ENCODE results near the gene HERC3.
A peak's percentile ranks its signal among the peaks of the same experiment; 100 is the strongest.

Gene HERC3

GRCh38 chr4:88725143-88725542 is 132.9 kb downstream of the HERC3 start:
- Mint-ChIP-seq H3K4me1 (no peaks in the 10 kb centered on the region), H3K27me3 (no peaks in the 10 kb centered on the region), H3K36me3 (peaks cover 46% of the 10 kb centered on the region), H3K27ac (no peak overlapping the region), H3K9me3 (no peaks in the 10 kb centered on the region), H3K4me3 (no peak overlapping the region)
- CTCF ChIA-PET = interaction anchor here (0.6 kb wide), 1 partner anchor 95 kb away, joined by 3 read pairs; no protein-coding TSS in a partner anchor
- no peak for DNase-seq

GRCh38 chr4:88725986-88726385 is 133.7 kb downstream of the HERC3 start:
- Mint-ChIP-seq H3K9me3 (no peaks in the 10 kb centered on the region), H3K27ac (no peak overlapping the region), H3K36me3 (peaks cover 48% of the 10 kb centered on the region), H3K4me3 (no peak overlapping the region), H3K27me3 (no peaks in the 10 kb centered on the region), H3K4me1 (no peaks in the 10 kb centered on the region)
- DNase-seq = no peak
- CTCF ChIA-PET = no interaction called here

GRCh38 chr4:88728146-88728545 is 135.9 kb downstream of the HERC3 start:
- no peak overlapping the region for H3K4me3 Mint-ChIP-seq
- no peaks in the 10 kb centered on the region for H3K9me3 Mint-ChIP-seq
- CTCF ChIA-PET = no interaction called here
- H3K27ac Mint-ChIP-seq = no peak overlapping the region
- DNase-seq = no peak
- no peaks in the 10 kb centered on the region for H3K4me1 Mint-ChIP-seq
- no peaks in the 10 kb centered on the region for H3K27me3 Mint-ChIP-seq
- H3K36me3 Mint-ChIP-seq = peaks cover 47% of the 10 kb centered on the region

- CTCF ChIA-PET = no interaction called here
- H3K36me3 Mint-ChIP-seq = peaks cover 51% of the 10 kb centered on the region
- DNase-seq = no peak
Observed at GRCh38 chr4:88729146-88729760, 137.0 kb downstream of the HERC3 start.

GRCh38 chr4:88730811-88731210 is 138.5 kb downstream of the HERC3 start:
- peaks cover 59% of the 10 kb centered on the region for H3K36me3 Mint-ChIP-seq
- H3K27ac Mint-ChIP-seq = peak overlapping the region; percentile 33
- H3K4me1 Mint-ChIP-seq = no peaks in the 10 kb centered on the region
- no peak for DNase-seq
- no peak overlapping the region for H3K4me3 Mint-ChIP-seq
- H3K27me3 Mint-ChIP-seq = no peaks in the 10 kb centered on the region
- CTCF ChIA-PET = interaction anchor here (1.6 kb wide), 1 partner anchor 16 kb away, joined by 5 read pairs; no protein-coding TSS in a partner anchor
- no peaks in the 10 kb centered on the region for H3K9me3 Mint-ChIP-seq

More at GRCh38 chr4:88729146-88729760, 137.0 kb downstream of the HERC3 start:
- Mint-ChIP-seq H3K9me3 (no peaks in the 10 kb centered on the region), H3K4me1 (no peaks in the 10 kb centered on the region), H3K27me3 (no peaks in the 10 kb centered on the region), H3K27ac (no peak overlapping the region), H3K4me3 (no peak overlapping the region)

DNA sequence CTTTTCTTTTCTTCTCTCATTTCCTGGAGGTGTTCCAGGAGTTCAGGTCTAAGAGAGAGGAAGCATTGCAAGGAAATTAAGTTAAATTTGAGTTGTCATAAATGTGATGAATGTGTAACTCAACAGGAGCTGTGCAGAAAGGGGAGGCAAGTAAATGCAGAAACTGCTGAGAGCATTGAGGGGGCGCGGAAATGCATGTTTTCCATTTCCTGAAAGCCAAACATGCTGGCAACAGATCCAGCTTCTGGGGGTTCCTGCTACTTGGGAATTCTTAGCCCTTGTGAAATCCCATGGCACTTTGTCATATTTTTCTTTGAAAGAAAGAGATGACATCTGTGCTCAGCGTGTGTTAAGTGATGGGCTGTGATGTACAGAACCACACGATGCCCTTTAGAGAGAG is 139.1 kb downstream of the HERC3 start:
- H3K36me3 Mint-ChIP-seq = peaks cover 63% of the 10 kb centered on the region
- no peak overlapping the region for H3K4me3 Mint-ChIP-seq
- CTCF ChIA-PET = interaction anchor here (1.6 kb wide), 1 partner anchor 16 kb away, joined by 5 read pairs; no protein-coding TSS in a partner anchor
- no peak overlapping the region for H3K27ac Mint-ChIP-seq
- no peak for DNase-seq
- H3K9me3 Mint-ChIP-seq = no peaks in the 10 kb centered on the region
- no peaks in the 10 kb centered on the region for H3K4me1 Mint-ChIP-seq
- H3K27me3 Mint-ChIP-seq = no peaks in the 10 kb centered on the region

GRCh38 chr4:88732714-88733368 is 140.6 kb downstream of the HERC3 start:
- Mint-ChIP-seq H3K27ac (peak overlapping the region; percentile 33), H3K36me3 (peaks cover 62% of the 10 kb centered on the region), H3K4me3 (no peak overlapping the region), H3K4me1 (peaks cover 8% of the 10 kb centered on the region), H3K27me3 (no peaks in the 10 kb centered on the region), H3K9me3 (no peaks in the 10 kb centered on the region)
- CTCF ChIA-PET = no interaction called here
- no peak for DNase-seq

- no peak overlapping the region for H3K4me3 Mint-ChIP-seq
- peaks cover 65% of the 10 kb centered on the region for H3K36me3 Mint-ChIP-seq
- CTCF ChIA-PET = no interaction called here
- DNase-seq = no peak
- H3K4me1 Mint-ChIP-seq = peaks cover 17% of the 10 kb centered on the region
- H3K9me3 Mint-ChIP-seq = no peaks in the 10 kb centered on the region
- no peak overlapping the region for H3K27ac Mint-ChIP-seq
- no peaks in the 10 kb centered on the region for H3K27me3 Mint-ChIP-seq
Observed at GRCh38 chr4:88734403-88734949, 142.2 kb downstream of the HERC3 start.

DNA sequence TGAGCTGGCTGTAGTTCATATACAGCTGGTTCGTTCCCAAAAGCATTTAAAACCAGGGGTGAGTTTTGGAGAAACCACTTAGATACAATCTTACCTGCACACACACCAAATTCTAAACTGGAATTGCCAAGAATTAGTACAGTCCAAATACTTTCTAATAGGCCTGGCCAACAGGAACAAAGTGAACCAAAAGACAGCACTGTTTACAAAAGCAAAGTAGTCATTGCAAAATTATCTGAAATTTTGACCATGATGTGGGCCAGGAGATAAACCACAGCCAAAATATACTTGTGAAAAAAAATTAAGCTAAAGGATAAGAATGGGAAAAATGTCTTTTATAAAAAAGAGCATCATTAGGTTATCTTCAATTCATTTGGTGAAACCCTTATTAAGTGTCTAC is 143.3 kb downstream of the HERC3 start:
- Mint-ChIP-seq H3K4me1 (peaks cover 17% of the 10 kb centered on the region), H3K27ac (no peak overlapping the region), H3K9me3 (no peaks in the 10 kb centered on the region), H3K4me3 (no peak overlapping the region), H3K27me3 (no peaks in the 10 kb centered on the region), H3K36me3 (peaks cover 69% of the 10 kb centered on the region)
- DNase-seq = no peak
- CTCF ChIA-PET = no interaction called here

DNA sequence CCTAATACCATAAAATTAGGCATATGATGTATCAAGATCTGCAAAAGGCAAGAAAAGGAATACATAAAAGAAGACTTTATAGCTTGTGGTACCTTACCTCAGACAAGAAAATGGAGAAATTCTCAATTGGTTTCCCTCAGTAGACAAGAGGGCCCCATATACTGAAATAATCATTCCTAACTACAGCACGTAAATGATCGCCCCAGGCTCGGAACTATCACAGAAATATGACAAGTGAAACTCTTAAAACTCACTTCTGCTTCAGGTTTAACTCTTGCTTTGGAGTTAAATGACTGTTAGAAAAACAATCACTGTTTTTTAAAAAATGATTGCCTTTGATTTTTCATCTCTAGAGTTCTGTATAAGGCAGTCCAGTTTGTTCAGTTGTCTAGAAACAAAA is 144.0 kb downstream of the HERC3 start:
- Mint-ChIP-seq H3K36me3 (peaks cover 66% of the 10 kb centered on the region), H3K4me3 (no peak overlapping the region), H3K4me1 (peaks cover 17% of the 10 kb centered on the region), H3K9me3 (no peaks in the 10 kb centered on the region), H3K27me3 (no peaks in the 10 kb centered on the region), H3K27ac (no peak overlapping the region)
- CTCF ChIA-PET = no interaction called here
- no peak for DNase-seq

DNA sequence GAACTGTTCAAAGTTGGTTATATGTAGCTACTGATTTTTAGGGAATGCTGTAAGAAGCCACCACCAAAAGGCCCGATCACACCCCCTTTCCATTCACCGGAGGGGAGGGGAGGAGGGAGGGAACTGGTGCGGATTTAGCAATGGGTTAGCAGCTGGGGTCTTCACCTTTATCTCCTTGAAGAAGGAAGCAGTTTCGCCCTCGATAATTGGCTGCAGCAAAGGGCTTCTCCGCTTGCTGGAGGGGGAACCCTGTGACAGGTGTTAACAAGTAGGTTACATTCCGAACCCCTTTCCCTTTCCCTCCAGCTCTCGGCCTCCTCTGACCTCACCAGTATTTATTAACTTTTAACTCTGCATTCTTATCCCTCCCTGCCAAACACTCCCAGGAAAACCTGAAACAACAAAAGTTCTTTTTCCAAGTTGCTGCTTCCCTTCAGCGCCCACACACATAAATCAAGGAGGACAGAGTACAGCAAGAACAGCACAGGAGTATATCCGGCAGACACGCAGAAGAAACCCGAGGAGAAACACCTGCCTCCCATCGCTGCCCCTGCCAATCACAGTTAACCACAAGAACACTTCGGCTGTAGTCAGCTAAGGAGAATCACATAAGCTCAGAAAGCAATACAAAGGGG is 145.1 kb downstream of the HERC3 start:
- CTCF ChIA-PET = no interaction called here
- peak; percentile 47 for DNase-seq
- Mint-ChIP-seq H3K27me3 (no peaks in the 10 kb centered on the region), H3K27ac (peak overlapping the region; percentile 49), H3K9me3 (no peaks in the 10 kb centered on the region), H3K36me3 (peaks cover 70% of the 10 kb centered on the region), H3K4me1 (peaks cover 17% of the 10 kb centered on the region), H3K4me3 (no peak overlapping the region)

DNA sequence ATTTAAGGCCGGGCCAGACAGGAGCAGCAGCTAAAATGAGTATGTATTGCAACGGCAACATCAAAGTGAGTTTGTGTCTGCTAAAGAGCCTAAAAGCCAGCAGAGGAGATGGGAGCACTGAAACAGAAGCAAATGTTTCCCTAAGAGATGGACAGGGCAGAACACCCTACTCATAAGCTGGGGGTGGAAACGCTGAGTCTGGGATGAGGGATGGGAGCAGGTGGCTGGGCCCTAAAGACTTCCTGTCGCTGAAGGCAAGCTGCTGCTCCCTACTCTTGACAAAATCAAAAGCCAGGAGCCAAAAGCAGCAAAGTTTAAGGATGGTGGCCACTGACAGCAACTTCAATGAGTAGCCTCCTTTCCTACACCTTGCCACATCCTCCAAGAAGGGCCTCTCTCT is 145.9 kb downstream of the HERC3 start:
- CTCF ChIA-PET = no interaction called here
- DNase-seq = no peak
- Mint-ChIP-seq H3K9me3 (no peaks in the 10 kb centered on the region), H3K4me3 (no peak overlapping the region), H3K4me1 (peaks cover 17% of the 10 kb centered on the region), H3K27me3 (no peaks in the 10 kb centered on the region), H3K36me3 (peaks cover 68% of the 10 kb centered on the region), H3K27ac (peak overlapping the region; percentile 38)

GRCh38 chr4:88742561-88742960 is 150.3 kb downstream of the HERC3 start:
- CTCF ChIA-PET = no interaction called here
- Mint-ChIP-seq H3K27ac (no peak overlapping the region), H3K36me3 (peaks cover 74% of the 10 kb centered on the region), H3K4me3 (no peak overlapping the region), H3K9me3 (no peaks in the 10 kb centered on the region), H3K27me3 (no peaks in the 10 kb centered on the region), H3K4me1 (peaks cover 11% of the 10 kb centered on the region)
- DNase-seq = no peak

DNA sequence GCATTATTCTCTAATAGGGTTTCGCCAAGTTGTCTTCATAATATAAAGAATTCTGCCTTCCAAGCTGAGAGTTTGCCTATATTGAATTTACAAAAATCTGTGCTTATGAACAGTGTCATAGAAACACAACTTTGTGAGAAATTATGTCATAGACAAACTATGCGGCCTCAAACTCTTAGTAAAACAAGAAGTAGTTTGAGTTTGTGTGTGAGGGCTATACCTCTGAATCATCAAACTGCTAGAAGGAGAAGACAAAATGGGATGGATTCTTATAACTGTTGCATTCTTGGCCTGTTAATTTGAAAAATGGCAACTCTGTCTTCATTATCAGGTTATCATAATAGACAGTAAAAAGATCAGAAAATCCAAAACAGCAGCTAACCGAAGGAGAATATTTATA is 151.4 kb downstream of the HERC3 start:
- CTCF ChIA-PET = no interaction called here
- H3K27ac Mint-ChIP-seq = no peak overlapping the region
- peaks cover 2% of the 10 kb centered on the region for H3K4me1 Mint-ChIP-seq
- H3K9me3 Mint-ChIP-seq = no peaks in the 10 kb centered on the region
- no peaks in the 10 kb centered on the region for H3K27me3 Mint-ChIP-seq
- H3K36me3 Mint-ChIP-seq = peaks cover 71% of the 10 kb centered on the region
- no peak overlapping the region for H3K4me3 Mint-ChIP-seq
- no peak for DNase-seq

DNA sequence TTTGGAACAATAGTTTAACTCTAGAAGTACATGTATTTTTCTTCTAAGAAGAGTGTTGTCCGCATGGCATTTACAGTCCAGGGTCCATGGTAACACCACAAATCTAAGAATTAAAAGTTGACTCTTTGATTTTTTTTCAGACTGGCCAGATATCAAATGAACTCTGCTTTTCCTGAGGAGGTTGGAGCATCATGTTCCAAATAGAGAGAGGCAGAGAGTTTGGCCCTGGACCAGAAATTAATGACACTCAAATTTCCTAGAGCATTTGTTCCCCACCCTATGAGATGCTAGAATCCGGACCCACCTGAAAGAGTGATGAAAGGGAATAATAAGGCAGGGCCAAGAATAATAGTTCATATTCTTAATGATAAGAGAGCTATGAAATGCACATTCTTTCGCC is 152.3 kb downstream of the HERC3 start:
- no peaks in the 10 kb centered on the region for H3K4me1 Mint-ChIP-seq
- no peaks in the 10 kb centered on the region for H3K27me3 Mint-ChIP-seq
- H3K9me3 Mint-ChIP-seq = no peaks in the 10 kb centered on the region
- peaks cover 74% of the 10 kb centered on the region for H3K36me3 Mint-ChIP-seq
- no peak for DNase-seq
- H3K27ac Mint-ChIP-seq = no peak overlapping the region
- H3K4me3 Mint-ChIP-seq = no peak overlapping the region
- CTCF ChIA-PET = no interaction called here

All from activated naive CD4-positive, alpha-beta T cell treated with anti-CD3 and anti-CD28 coated beads, Interleukin-2, amount 10 ng/mL, durations not matched to agents 7 days and 5 days (primary cell).